Cardiac fibroblast (primary cell): Measurements from ENCODE around the gene DPP6.
"Not testable (repeated sequence)": the region's sequence is repeated elsewhere in the genome, so short reads cannot be mapped to it uniquely, and the experiment has no call there.

Experiments
- DNase-seq, 2 donors: peaks; one replicate each; pipeline versions ENCODE4 v3.0.0 to v3.0.0-alpha.2; 2010; ENCODE audit warnings: low read depth in 2 of 2
- H3K4me3 ChIP-seq, 2 donors: replicated peaks in 1 of 2; 1 replicate in 1 of 2; 2 replicates in 1 of 2; pipeline ENCODE4 v1.5.1; 2011; ENCODE audit warnings: low read depth in 2 of 2, low read length in 2 of 2, mild to moderate bottlenecking in 2 of 2, moderate library complexity in 1 of 2
- CTCF ChIP-seq: IDR thresholded peaks from one replicate; pipeline ENCODE4 v1.5.1; 2011; ENCODE audit warnings: low read depth, mild to moderate bottlenecking, low read length, inconsistent platforms

DPP6 gene

GRCh38 chr7:154133703-154134277, 81.6 kb downstream of the DPP6 start:
- not testable (repeated sequence) for H3K4me3 ChIP-seq, DNase-seq

GRCh38 chr7:154134698-154135097, 82.5 kb downstream of the DPP6 start:
- not testable (repeated sequence) for H3K4me3 ChIP-seq, DNase-seq

GRCh38 chr7:154135646-154136045, 83.4 kb downstream of the DPP6 start:
- H3K4me3 ChIP-seq: not testable (repeated sequence)

GRCh38 chr7:154145922-154146706, 93.9 kb downstream of the DPP6 start:
- DNase-seq, H3K4me3 ChIP-seq: not testable (repeated sequence)

More at GRCh38 chr7:154135646-154136045, 83.4 kb downstream of the DPP6 start:
- DNase-seq: not testable (repeated sequence)

- H3K4me3 ChIP-seq, DNase-seq: not testable (repeated sequence)
Measured at GRCh38 chr7:154146707-154147038, 94.5 kb downstream of the DPP6 start.

GRCh38 chr7:154148791-154149516, 96.8 kb downstream of the DPP6 start:
- not testable (repeated sequence) for DNase-seq, H3K4me3 ChIP-seq

- H3K4me3 ChIP-seq, DNase-seq: not testable (repeated sequence)
Measured at GRCh38 chr7:154150656-154151055, 98.5 kb downstream of the DPP6 start.

- not testable (repeated sequence) for DNase-seq, H3K4me3 ChIP-seq
Measured at GRCh38 chr7:154151306-154151705, 99.1 kb downstream of the DPP6 start.

- not testable (repeated sequence) for H3K4me3 ChIP-seq, DNase-seq
Measured at GRCh38 chr7:154155928-154156327, 103.7 kb downstream of the DPP6 start.

- not testable (repeated sequence) for H3K4me3 ChIP-seq, DNase-seq
Measured at GRCh38 chr7:154162921-154163320, 110.7 kb downstream of the DPP6 start.

GRCh38 chr7:154163642-154164041, 111.4 kb downstream of the DPP6 start:
- H3K4me3 ChIP-seq, DNase-seq: not testable (repeated sequence)

GRCh38 chr7:154167051-154167450, 114.9 kb downstream of the DPP6 start:
- DNase-seq: no peak
- H3K4me3 ChIP-seq: no peak overlapping the region
- no peak for TF ChIP-seq CTCF

GRCh38 chr7:154167807-154168206, 115.6 kb downstream of the DPP6 start:
- no peak overlapping the region for H3K4me3 ChIP-seq
- no peak for DNase-seq
- no peak for TF ChIP-seq CTCF
